Heart right ventricle (tissue), 16 donors: Measurements from ENCODE around the gene ZNF438. TPM values are rescaled to one million over a fixed set of nuclear protein-coding genes. Genes with fewer than 3 reads are reported as not detected.
"Not testable (repeated sequence)": the region's sequence is repeated elsewhere in the genome, so short reads cannot be mapped to it uniquely, and the experiment has no call there.

Source experiments
- ATAC-seq, 8 donors: fragments of 200-7000 bp; cut with Tn5 transposase; one replicate each; pipeline ENCODE4 v1.9.1; 2020; ENCODE audit warnings: mild to moderate bottlenecking in 8 of 8, moderate library complexity in 8 of 8, moderate number of reproducible peaks in 1 of 8
- DNase-seq, 2 donors: peaks; one replicate each; pipeline ENCODE4 v3.0.0-alpha.2; 2020
- H3K27ac ChIP-seq, 10 donors: fragments of 200-600 bp; sonication (generic) in 2 of 10; one replicate each; pipeline versions ENCODE4 v1.5.0 to v1.8.0; 2020 to 2022; ENCODE audit warnings: mild to moderate bottlenecking in 3 of 10
- H3K27me3 ChIP-seq, 7 donors: fragments of 200-600 bp; one replicate each; pipeline ENCODE4 v1.8.0; 2021 to 2022; ENCODE audit warnings: mild to moderate bottlenecking in 2 of 7
- H3K36me3 ChIP-seq, 9 donors: fragments of 200-600 bp; sonication (generic) in 1 of 9; one replicate each; pipeline versions ENCODE4 v1.5.0 to v1.8.0; 2020 to 2022; ENCODE audit warnings: mild to moderate bottlenecking in 2 of 9
- H3K4me1 ChIP-seq, 9 donors: fragments of 200-600 bp; sonication (generic) in 1 of 9; one replicate each; pipeline versions ENCODE4 v1.5.0 to v1.8.0; 2020 to 2022; ENCODE audit warnings: mild to moderate bottlenecking in 4 of 9
- H3K4me3 ChIP-seq, 10 donors: fragments of 200-600 bp; sonication (generic) in 2 of 10; one replicate each; pipeline versions ENCODE4 v1.5.0 to v1.8.0; 2020 to 2022; ENCODE audit warnings: mild to moderate bottlenecking in 7 of 10, moderate library complexity in 2 of 10
- H3K9me3 ChIP-seq, 11 donors: fragments of 200-600 bp in 10 of 11; sonication (generic) in 2 of 11; one replicate each; pipeline versions ENCODE4 v1.5.0 to v1.8.0; 2013 to 2022; ENCODE audit warnings: mild to moderate bottlenecking in 2 of 11, control low read depth in 1 of 11, moderate library complexity in 1 of 11
- WGBS, 2 donors: extraction: QIAGEN DNeasy Blood & Tissue Kit; methylation state at CpG; one replicate each; pipeline ENCODE4 v1.1.7; 2013; ENCODE audit warnings: inconsistent platforms in 1 of 2; 5-methylcytosine and 5-hydroxymethylcytosine counted together
- intact Hi-C, 10 donors: fragments of 100-400 bp; cut with DNase I; formaldehyde crosslinking; loops; one replicate each; pipeline versions ENCODE4 v1.11.1 to v1.14.2; 2022
- polyA plus RNA-seq, 2 donors: library from polyadenylated mRNA; stranded (reverse); fragments of 200-250 nt; gene quantifications; one replicate each; pipeline ENCODE4 v1.2.3, GENCODE V29; 2013
- total RNA-seq, 10 donors: library from RNA; stranded (reverse); fragmentation: NEBNext Ultra II Directional in 3 of 10; extraction: Animal tissue kit (Norgen Biotek cat#: 25700) in 3 of 10; gene quantifications; one replicate each; pipeline versions ENCODE4 v1.2.1 to v1.2.4, GENCODE V29; 2021 to 2023
- TF ChIP-seq, protein P1 (sequence below), 9 donors: fragments of 200-600 bp; sonication (generic) in 2 of 9; IDR thresholded peaks; one replicate each; pipeline versions ENCODE4 v1.5.0 to v1.8.0; 2021 to 2022; ENCODE audit warnings: antibody characterized with exemption in 9 of 9, mild to moderate bottlenecking in 5 of 9, moderate library complexity in 1 of 9
- donor health status: Arrhythmogenic right ventricular cardiomyopathy.
- donor health status: ischemic (EF 13 %, LVEDD 7.1; RV severe dilation, severe dysfunction).
- donor health status: healthy with polysubstance abuse.
- donor health status: DM: no; HTN: yes; CAD: no.
- donor health status: DM: no; HTN: no; CAD: no.
- donor health status: ischemic (EF 25% LVEDD 6.9; RV normal size, moderate dysfunction).
- donor health status: ischemic (EF 25% LVEDD 5.7; RV mildly dilated, moderate dysfunction).
- donor health status: healthy.
- donor health status: DM: yes; HTN: yes; CAD: no.
- donor health status: Ischemic cardiomyopathy.
- donor health status: ischemic (EF 35%, LVEDD 5.7; RV mildly dilated, moderate dysfunction).
- donor health status: nonischemic (EF 11% LVEDD 7.7; RV severe dilation, severe dysfunction).
- donor health status: DM: yes; HTN: yes; CAD: no.
- donor health status: PGD.
- donor health status: ischemic (EF 29% LVEDD 5.4; RV normal size, mild dysfunction).
- donor health status: nonischemic (EF 23%, LVEDD 6.1; RV moderate dilation, normal function).

ZNF438 gene
- total and polyA plus RNA-seq, 12 donors = 7.8 to 21.1 (median 12.4) TPM

GRCh38 chr10:30959836-30960210 lies 71.8 kb downstream of the ZNF438 start:
- H3K36me3 ChIP-seq = no peaks in the 10 kb centered on the region
- DNase-seq (no peak), ATAC-seq (no peak)
- H3K9me3 ChIP-seq = peaks cover 0 to 10% (median under 1%) of the 10 kb centered on the region in 11 donors
- no peak overlapping the region for H3K27ac ChIP-seq
- no peak overlapping the region for H3K4me3 ChIP-seq
- peaks cover 0 to 33% (median 13%) of the 10 kb centered on the region in 9 donors for H3K4me1 ChIP-seq
- H3K27me3 ChIP-seq = no peaks in the 10 kb centered on the region
- intact Hi-C loops = no loop called here
- TF ChIP-seq, protein P1, sequence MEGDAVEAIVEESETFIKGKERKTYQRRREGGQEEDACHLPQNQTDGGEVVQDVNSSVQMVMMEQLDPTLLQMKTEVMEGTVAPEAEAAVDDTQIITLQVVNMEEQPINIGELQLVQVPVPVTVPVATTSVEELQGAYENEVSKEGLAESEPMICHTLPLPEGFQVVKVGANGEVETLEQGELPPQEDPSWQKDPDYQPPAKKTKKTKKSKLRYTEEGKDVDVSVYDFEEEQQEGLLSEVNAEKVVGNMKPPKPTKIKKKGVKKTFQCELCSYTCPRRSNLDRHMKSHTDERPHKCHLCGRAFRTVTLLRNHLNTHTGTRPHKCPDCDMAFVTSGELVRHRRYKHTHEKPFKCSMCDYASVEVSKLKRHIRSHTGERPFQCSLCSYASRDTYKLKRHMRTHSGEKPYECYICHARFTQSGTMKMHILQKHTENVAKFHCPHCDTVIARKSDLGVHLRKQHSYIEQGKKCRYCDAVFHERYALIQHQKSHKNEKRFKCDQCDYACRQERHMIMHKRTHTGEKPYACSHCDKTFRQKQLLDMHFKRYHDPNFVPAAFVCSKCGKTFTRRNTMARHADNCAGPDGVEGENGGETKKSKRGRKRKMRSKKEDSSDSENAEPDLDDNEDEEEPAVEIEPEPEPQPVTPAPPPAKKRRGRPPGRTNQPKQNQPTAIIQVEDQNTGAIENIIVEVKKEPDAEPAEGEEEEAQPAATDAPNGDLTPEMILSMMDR (IDR thresholded peaks at IDR 0.05) = no peak

DNA sequence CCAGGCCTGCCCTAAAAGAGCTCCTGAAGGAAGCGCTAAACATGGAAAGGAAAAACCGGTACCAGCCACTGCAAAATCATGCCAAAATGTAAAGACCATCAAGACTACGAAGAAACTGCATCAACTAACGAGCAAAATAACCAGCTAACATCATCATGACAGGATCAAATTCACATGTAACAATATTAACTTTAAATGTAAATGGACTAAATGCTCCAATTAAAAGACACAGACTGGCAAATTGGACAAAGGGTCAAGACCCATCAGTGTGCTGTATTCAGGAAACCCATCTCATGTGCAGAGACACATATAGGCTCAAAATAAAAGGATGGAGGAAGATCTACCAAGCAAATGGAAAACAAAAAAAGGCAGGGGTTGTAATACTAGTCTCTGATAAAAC lies 82.4 kb downstream of the ZNF438 start:
- H3K27ac ChIP-seq, H3K27me3 ChIP-seq, H3K4me3 ChIP-seq, H3K36me3 ChIP-seq, DNase-seq, ATAC-seq, H3K4me1 ChIP-seq: not testable (repeated sequence)
- whole genome bisulfite sequencing, 2 donors = 95 to 100% methylated on average over 2 of the region's 4 CpGs
- intact Hi-C loops = loop anchor here in 1 of 10 donors (10.0 kb wide), 1 partner anchor 104 kb away; no protein-coding TSS in a partner anchor
- H3K9me3 ChIP-seq = peaks cover 0 to 13% (median 5%) of the 10 kb centered on the region in 11 donors

- Histone ChIP-seq H3K36me3 (peaks cover 0 to 14% (median 0%) of the 10 kb centered on the region in 9 donors), H3K4me1 (peaks cover 4 to 32% (median 18%) of the 10 kb centered on the region in 9 donors), H3K9me3 (peaks cover 0 to 4% (median 0%) of the 10 kb centered on the region in 11 donors), H3K27me3 (no peaks in the 10 kb centered on the region), H3K4me3 (no peak overlapping the region), H3K27ac (peak overlapping the region in 1 of 10 donors; percentile 34)
- ATAC-seq = no peak
- TF ChIP-seq, protein P1 (IDR thresholded peaks at IDR 0.05) = no peak
- DNase-seq = no peak
- intact Hi-C loops = loop anchor here in 1 of 10 donors (10.0 kb wide), 1 partner anchor 99 kb away; no protein-coding TSS in a partner anchor
- WGBS, 2 donors = 91 to 95% methylated on average over 4 of the region's 4 CpGs
These were observed 87.7 kb downstream of the ZNF438 start for GRCh38 chr10:30944005-30944404.

DNA sequence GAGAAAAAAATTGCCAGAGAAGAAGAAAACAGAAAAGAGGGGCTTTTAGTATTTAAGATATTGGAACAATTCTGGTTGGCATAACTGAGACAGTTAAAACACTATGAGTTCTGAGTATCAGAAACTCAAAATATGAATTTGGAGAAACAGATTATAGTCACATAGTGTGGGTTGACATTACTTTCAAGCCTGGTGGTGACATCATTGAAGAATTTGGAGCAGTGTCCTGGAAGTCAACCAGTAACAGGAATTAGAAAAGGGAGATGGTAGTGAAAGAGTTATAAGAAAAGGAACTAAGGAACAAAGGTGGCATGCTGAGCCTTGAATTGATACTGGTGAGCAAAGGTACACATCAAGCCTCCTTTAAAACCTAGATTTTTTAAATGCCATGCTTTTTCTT lies 88.2 kb downstream of the ZNF438 start:
- peaks cover 4 to 32% (median 18%) of the 10 kb centered on the region in 9 donors for H3K4me1 ChIP-seq
- DNase-seq (no peak), ATAC-seq (peak in 1 of 8 donors; percentile 20)
- H3K36me3 ChIP-seq = peaks cover 0 to 17% (median 0%) of the 10 kb centered on the region in 9 donors
- H3K27ac ChIP-seq = peak overlapping the region in 1 of 10 donors; percentile 34
- H3K9me3 ChIP-seq = peaks cover 0 to 4% (median 0%) of the 10 kb centered on the region in 11 donors
- intact Hi-C loops = loop anchor here in 1 of 10 donors (10.0 kb wide), 1 partner anchor 99 kb away; no protein-coding TSS in a partner anchor
- no peak overlapping the region for H3K4me3 ChIP-seq
- no peaks in the 10 kb centered on the region for H3K27me3 ChIP-seq
- TF ChIP-seq, protein P1 (IDR thresholded peaks at IDR 0.05) = no peak

- Histone ChIP-seq H3K4me1 (peaks cover 4 to 32% (median 18%) of the 10 kb centered on the region in 9 donors), H3K27me3 (no peaks in the 10 kb centered on the region), H3K9me3 (no peaks in the 10 kb centered on the region), H3K27ac (peak overlapping the region in 3 of 10 donors; percentile 4 to 60 (median 23)), H3K4me3 (no peak overlapping the region), H3K36me3 (peaks cover 0 to 41% (median 7%) of the 10 kb centered on the region in 9 donors)
- intact Hi-C loops = loop anchor here in 1 of 10 donors (10.0 kb wide), 1 partner anchor 95 kb away; no protein-coding TSS in a partner anchor
- TF ChIP-seq, protein P1 (IDR thresholded peaks at IDR 0.05) = peak in 1 of 9 donors; percentile 16
- DNase-seq (no peak), ATAC-seq (peak in 3 of 8 donors; percentile 38 to 65 (median 56))
- 37 to 53% methylated on average over 6 of the region's 6 CpGs for WGBS, 2 donors
These were observed 91.4 kb downstream of the ZNF438 start for GRCh38 chr10:30940256-30940655.
